Right lobe of liver (tissue), 6 donors: ENCODE measurements around the gene DST. TPM values are rescaled to one million over a fixed set of nuclear protein-coding genes. Genes with fewer than 3 reads are reported as not detected.
A peak's percentile ranks its signal among the peaks of the same experiment; 100 is the strongest.

ENCODE experiments used
- ATAC-seq, 4 donors: fragments of 200-7000 bp; cut with Tn5 transposase; one replicate each; pipeline ENCODE4 v1.9.1; 2020; ENCODE audit warnings: mild to moderate bottlenecking in 4 of 4, moderate library complexity in 4 of 4
- DNase-seq, 3 donors: peaks; one replicate each; pipeline ENCODE4 v3.0.0-alpha.2; 2020
- H3K27ac ChIP-seq, 3 donors: fragments of 200-600 bp; one replicate each; pipeline ENCODE4 v1.8.0; 2022
- H3K27me3 ChIP-seq, 2 donors: fragments of 200-600 bp; one replicate each; pipeline ENCODE4 v1.8.0; 2022
- H3K36me3 ChIP-seq, 4 donors: fragments of 200-600 bp; sonication (generic) in 1 of 4; one replicate each; pipeline versions ENCODE4 v1.5.1 to v1.8.0; 2017 to 2022; ENCODE audit warnings: control low read depth in 1 of 4
- H3K4me1 ChIP-seq, 4 donors: fragments of 200-600 bp; sonication (generic) in 1 of 4; one replicate each; pipeline versions ENCODE4 v1.5.1 to v1.8.0; 2017 to 2022; ENCODE audit warnings: control low read depth in 1 of 4
- H3K4me3 ChIP-seq, 3 donors: fragments of 200-600 bp; one replicate each; pipeline ENCODE4 v1.8.0; 2022
- H3K9me3 ChIP-seq, 4 donors: fragments of 200-600 bp; sonication (generic) in 1 of 4; one replicate each; pipeline versions ENCODE4 v1.5.1 to v1.8.0; 2017 to 2022; ENCODE audit warnings: control low read depth in 1 of 4
- POLR2A ChIP-seq: fragments of 450-650 bp; IDR thresholded peaks from one replicate; pipeline ENCODE4 v1.6.1; 2017; ENCODE audit warnings: antibody characterized with exemption, mild to moderate bottlenecking
- WGBS: methylation state at CpG from one replicate; pipeline ENCODE4 v1.1.6; 2018; ENCODE audit warnings: low coverage, low lambda C conversion rate; ENCODE audit not compliant: insufficient coverage; ENCODE audit errors: missing lambda C conversion rate; 5-methylcytosine and 5-hydroxymethylcytosine counted together
- intact Hi-C, 2 donors: fragments of 100-400 bp; cut with DNase I; formaldehyde crosslinking; loops; one replicate each; pipeline versions ENCODE4 v1.11.2 to v1.14.1; 2022
- total RNA-seq, 6 experiments: library from RNA; depleted of rRNA in 2 of 6; stranded (reverse); fragments of >200 nt in 2 of 6; fragmentation: NEBNext Ultra II Directional in 3 of 6; extraction: Animal tissue kit (Norgen Biotek cat#: 25700) in 3 of 6; gene quantifications; one replicate each; pipeline versions ENCODE4 v1.1.0 to v1.2.4, GENCODE V29; 2016 to 2023
- TF ChIP-seq, protein P1 (sequence below), 4 donors: fragments of 200-600 bp in 3 of 4; fragments of 450-650 bp in 1 of 4; IDR thresholded peaks; one replicate each; pipeline versions ENCODE4 v1.5.1 to v1.8.0; 2016 to 2022; ENCODE audit warnings: antibody characterized with exemption in 4 of 4, mild to moderate bottlenecking in 2 of 4
- donor health status: DM: no; HTN: yes; CAD: no.
- donor health status: DM: no; HTN: no; CAD: no.
- donor health status: DM: no; HTN: no; CAD: no.
- donor health status: DM: no; HTN: yes; CAD: no.
- donor health status: DM: no; HTN: yes; CAD: no.

DST gene
- total RNA-seq, 6 experiments from 2014 or later = 92.1 to 207 (median 156) TPM

DNA sequence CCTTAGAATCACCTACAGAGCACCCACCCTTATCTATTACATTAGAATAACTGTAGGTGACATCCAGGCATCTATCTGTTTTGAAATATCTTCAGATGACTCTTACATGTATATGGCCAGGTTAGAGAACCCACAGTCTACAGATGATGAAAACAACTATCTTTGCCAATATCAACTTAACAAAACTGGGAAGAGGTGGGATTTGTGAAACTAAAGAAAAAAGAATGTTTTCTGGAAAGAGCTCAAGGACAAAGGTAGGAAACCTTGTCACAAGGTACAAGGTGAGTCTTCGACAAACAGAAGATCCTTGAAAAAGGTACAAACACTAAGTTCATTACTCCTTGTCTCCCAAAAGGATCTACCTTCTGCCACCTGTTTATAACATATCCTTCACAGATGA is 47.0 kb upstream of the DST start:
- intact Hi-C loops = loop anchor here (10.0 kb wide), 2 partner anchors 45 to 55 kb away; partner anchors contain the start of gene DST (in 1 of the 2)
- no peak for DNase-seq
- peaks cover 0 to 65% (median 15%) of the 10 kb centered on the region in 4 donors for H3K4me1 ChIP-seq
- no peaks in the 10 kb centered on the region for H3K36me3 ChIP-seq
- no peaks in the 10 kb centered on the region for H3K9me3 ChIP-seq
- ATAC-seq = peak; percentile 6 to 29 (median 18)
- H3K4me3 ChIP-seq = peak overlapping the region; percentile 39 to 50 (median 45)
- TF ChIP-seq, protein P1, sequence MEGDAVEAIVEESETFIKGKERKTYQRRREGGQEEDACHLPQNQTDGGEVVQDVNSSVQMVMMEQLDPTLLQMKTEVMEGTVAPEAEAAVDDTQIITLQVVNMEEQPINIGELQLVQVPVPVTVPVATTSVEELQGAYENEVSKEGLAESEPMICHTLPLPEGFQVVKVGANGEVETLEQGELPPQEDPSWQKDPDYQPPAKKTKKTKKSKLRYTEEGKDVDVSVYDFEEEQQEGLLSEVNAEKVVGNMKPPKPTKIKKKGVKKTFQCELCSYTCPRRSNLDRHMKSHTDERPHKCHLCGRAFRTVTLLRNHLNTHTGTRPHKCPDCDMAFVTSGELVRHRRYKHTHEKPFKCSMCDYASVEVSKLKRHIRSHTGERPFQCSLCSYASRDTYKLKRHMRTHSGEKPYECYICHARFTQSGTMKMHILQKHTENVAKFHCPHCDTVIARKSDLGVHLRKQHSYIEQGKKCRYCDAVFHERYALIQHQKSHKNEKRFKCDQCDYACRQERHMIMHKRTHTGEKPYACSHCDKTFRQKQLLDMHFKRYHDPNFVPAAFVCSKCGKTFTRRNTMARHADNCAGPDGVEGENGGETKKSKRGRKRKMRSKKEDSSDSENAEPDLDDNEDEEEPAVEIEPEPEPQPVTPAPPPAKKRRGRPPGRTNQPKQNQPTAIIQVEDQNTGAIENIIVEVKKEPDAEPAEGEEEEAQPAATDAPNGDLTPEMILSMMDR (IDR thresholded peaks at IDR 0.05) = no peak
- TF ChIP-seq POLR2A = peak; percentile 45
- 18% methylated on average over 1 of the region's 1 CpG for WGBS
- H3K27me3 ChIP-seq = no peaks in the 10 kb centered on the region
- H3K27ac ChIP-seq = peak overlapping the region; percentile 92 to 94 (median 93)

DNA sequence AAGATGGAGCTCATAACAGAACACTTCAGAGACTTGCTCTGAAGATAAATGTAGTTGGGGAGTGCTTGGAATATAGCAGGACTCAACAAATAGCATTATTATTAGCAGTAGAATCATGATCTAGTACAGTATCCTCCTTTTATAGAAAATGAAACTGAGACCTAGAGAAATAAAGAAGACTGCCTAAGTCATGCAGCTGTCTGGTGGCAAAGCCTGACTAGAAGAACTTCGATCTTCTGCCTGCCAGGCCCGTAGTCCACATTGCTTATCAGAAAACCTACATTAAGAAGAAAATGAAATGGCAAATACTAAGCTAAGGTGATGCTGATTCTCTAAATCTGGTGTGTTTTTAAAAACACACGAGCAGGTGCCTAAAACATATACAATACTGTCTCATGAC is 46.4 kb upstream of the DST start:
- peak overlapping the region in 2 of 3 donors; percentile 8 to 39 for H3K4me3 ChIP-seq
- DNase-seq (no peak), ATAC-seq (peak in 1 of 4 donors; percentile 10)
- H3K27ac ChIP-seq = peak overlapping the region; percentile 92 to 94 (median 93)
- peaks cover 0 to 70% (median 15%) of the 10 kb centered on the region in 4 donors for H3K4me1 ChIP-seq
- no peaks in the 10 kb centered on the region for H3K9me3 ChIP-seq
- TF ChIP-seq, protein P1 (IDR thresholded peaks at IDR 0.05) = no peak
- no peak for TF ChIP-seq POLR2A
- 14% methylated on average over 3 of the region's 3 CpGs for WGBS
- no peaks in the 10 kb centered on the region for H3K27me3 ChIP-seq
- intact Hi-C loops = no loop called here
- H3K36me3 ChIP-seq = no peaks in the 10 kb centered on the region

DNA sequence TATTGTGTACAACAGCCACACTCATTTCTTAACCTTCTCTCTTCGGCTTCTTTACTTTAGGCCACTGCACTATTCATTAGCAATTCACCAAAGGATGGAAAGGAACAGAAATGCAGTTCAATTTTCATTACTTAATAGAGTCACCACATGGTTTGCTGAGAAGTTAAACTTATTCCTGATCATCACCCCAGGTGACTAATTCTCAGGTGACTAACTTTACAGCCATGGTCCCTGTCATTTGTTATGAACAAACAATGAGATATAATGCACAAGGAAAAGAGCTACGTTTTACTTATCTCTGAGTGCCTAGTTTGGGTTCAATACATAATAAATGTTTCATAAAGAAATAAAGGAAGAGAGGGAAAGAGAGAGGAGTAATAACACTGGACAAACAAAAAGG is 45.8 kb upstream of the DST start:
- no peaks in the 10 kb centered on the region for H3K9me3 ChIP-seq
- no peak for TF ChIP-seq POLR2A
- TF ChIP-seq, protein P1 (IDR thresholded peaks at IDR 0.05) = no peak
- 27% methylated on average over 2 of the region's 2 CpGs for WGBS
- peak overlapping the region; percentile 92 to 94 (median 93) for H3K27ac ChIP-seq
- peaks cover 0 to 74% (median 15%) of the 10 kb centered on the region in 4 donors for H3K4me1 ChIP-seq
- no peaks in the 10 kb centered on the region for H3K36me3 ChIP-seq
- peak in 1 of 4 donors; percentile 5 for ATAC-seq
- intact Hi-C loops = no loop called here
- peak overlapping the region in 1 of 3 donors; percentile 39 for H3K4me3 ChIP-seq
- H3K27me3 ChIP-seq = no peaks in the 10 kb centered on the region
- no peak for DNase-seq

DNA sequence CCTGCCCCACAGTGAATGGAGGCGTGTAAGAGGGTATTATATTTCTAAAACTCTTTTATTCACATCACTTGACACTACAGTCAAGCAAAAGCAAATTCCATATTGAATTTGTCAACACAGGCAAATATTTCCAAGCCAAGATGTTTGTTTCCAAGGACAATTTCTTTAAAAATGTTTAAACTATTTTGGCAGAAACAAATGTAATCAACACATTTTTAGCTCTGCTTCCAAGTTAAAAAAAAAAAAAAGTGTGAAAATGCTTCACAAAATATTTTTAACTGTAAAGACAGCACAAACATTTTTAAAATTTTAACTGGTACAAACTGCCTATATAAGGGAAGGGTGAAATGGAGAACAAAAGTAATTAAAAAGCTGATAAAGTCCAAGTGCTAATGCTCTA is 44.9 kb upstream of the DST start:
- intact Hi-C loops = no loop called here
- 93% methylated on average over 1 of the region's 1 CpG for WGBS

More for the DNA sequence above, 44.9 kb upstream of the DST start:
- Histone ChIP-seq H3K36me3 (no peaks in the 10 kb centered on the region), H3K4me1 (peaks cover 0 to 78% (median 15%) of the 10 kb centered on the region in 4 donors), H3K4me3 (no peak overlapping the region), H3K27ac (peak overlapping the region in 2 of 3 donors; percentile 8 to 92), H3K9me3 (no peaks in the 10 kb centered on the region), H3K27me3 (no peaks in the 10 kb centered on the region)
- DNase-seq (no peak), ATAC-seq (no peak)
- TF ChIP-seq, protein P1 (IDR thresholded peaks at IDR 0.05) = no peak
- no peak for TF ChIP-seq POLR2A
